H1 (cell line): ENCODE data around the gene MXD3. TPM values are rescaled to one million over a fixed set of nuclear protein-coding genes. Genes with fewer than 3 reads are reported as not detected.

ENCODE experiments used
- CTCF ChIA-PET: fragments of 300-600 bp; sonication (Branson Sonifier 250); formaldehyde crosslinking; loops from one replicate; lab custom pipeline; 2021; ENCODE audit not compliant: partially characterized antibody; lab: Charles Lee
- POLR2A ChIA-PET: fragments of 300-600 bp; sonication (Branson Sonifier 250); formaldehyde crosslinking; loops from one replicate; lab custom pipeline; 2021; ENCODE audit warnings: inconsistent platforms; ENCODE audit not compliant: partially characterized antibody; lab: Charles Lee
- DNase-seq, 2 experiments: peaks; one replicate each; pipeline versions ENCODE4 v3.0.0 to v3.0.0-alpha.2; 2010 to 2022; ENCODE audit warnings: low spot score in 2 of 2, low read depth in 1 of 2, mixed read lengths in 1 of 2
- FAIRE-seq: peaks from 2 replicates; lab custom pipeline; 2011; peaks lifted over from hg19 to GRCh38; lab: Jason Lieb, UNC
- H2AFZ ChIP-seq: 2 replicates; pipeline ENCODE4 v1.8.1; 2012; ENCODE audit warnings: low read length, inconsistent platforms
- H2AK5ac ChIP-seq: 2 replicates; pipeline ENCODE4 v1.6.1; 2013; ENCODE audit warnings: low read depth, low read length
- H2BK120ac ChIP-seq: replicated peaks from 2 replicates; pipeline ENCODE3; 2013; ENCODE audit warnings: low read depth, low read length, inconsistent platforms
- H2BK12ac ChIP-seq: 2 replicates; pipeline ENCODE4 v1.6.1; 2013; ENCODE audit warnings: low read depth, low read length
- H2BK15ac ChIP-seq: 2 replicates; pipeline ENCODE4 v1.6.1; 2013; ENCODE audit warnings: low read length
- H2BK20ac ChIP-seq: 2 replicates; pipeline ENCODE4 v1.6.1; 2013; ENCODE audit warnings: low read length
- H2BK5ac ChIP-seq: 2 replicates; pipeline ENCODE4 v1.6.1; 2013; ENCODE audit warnings: low read depth, low read length
- H3K14ac ChIP-seq: 2 replicates; pipeline ENCODE4 v1.6.1; 2013; ENCODE audit warnings: inconsistent platforms; ENCODE audit not compliant: insufficient read length
- H3K18ac ChIP-seq: 2 replicates; pipeline ENCODE4 v1.6.1; 2013; ENCODE audit warnings: low read length; ENCODE audit errors: extremely low read depth
- H3K23ac ChIP-seq: 2 replicates; pipeline ENCODE4 v1.6.1; 2013; ENCODE audit warnings: inconsistent platforms; ENCODE audit not compliant: insufficient read length
- H3K23me2 ChIP-seq: 2 replicates; pipeline ENCODE4 v1.6.1; 2013; ENCODE audit warnings: low read depth, low read length
- H3K27ac ChIP-seq: 2 replicates; pipeline ENCODE4 v1.6.1; 2011; ENCODE audit warnings: low read depth, low read length, inconsistent platforms
- H3K27me3 ChIP-seq, 4 experiments: replicated peaks in 1 of 4; 1 replicate in 1 of 4; 2 replicates in 3 of 4; pipeline versions ENCODE4 v1.6.1 to v1.8.1; 2011 to 2013; ENCODE audit warnings: low read length in 3 of 4, mild to moderate bottlenecking in 3 of 4, inconsistent platforms in 2 of 4, mixed read lengths in 2 of 4, moderate library complexity in 1 of 4; ENCODE audit not compliant: control insufficient read depth in 3 of 4, insufficient read depth in 3 of 4; ENCODE audit errors: extremely low read depth in 1 of 4
- H3K36me3 ChIP-seq, 4 experiments: 2 replicates each; pipeline versions ENCODE4 v1.6.1 to v1.8.1; 2011 to 2013; ENCODE audit warnings: mild to moderate bottlenecking in 4 of 4, low read length in 3 of 4, moderate library complexity in 2 of 4, control low read depth in 1 of 4, inconsistent platforms in 1 of 4; ENCODE audit not compliant: insufficient read depth in 4 of 4, control insufficient read depth in 2 of 4
- H3K4ac ChIP-seq: replicated peaks from 2 replicates; pipeline ENCODE3; 2013; ENCODE audit warnings: low read length, low read depth, mixed read lengths, inconsistent platforms; ENCODE audit not compliant: insufficient read length
- H3K4me1 ChIP-seq, 4 experiments: replicated peaks in 1 of 4; 1 replicate in 1 of 4; 2 replicates in 3 of 4; pipeline versions ENCODE4 v1.6.1 to v1.8.1; 2011 to 2013; ENCODE audit warnings: low read length in 3 of 4, inconsistent platforms in 2 of 4, mixed read lengths in 1 of 4; ENCODE audit not compliant: insufficient read depth in 4 of 4, control insufficient read depth in 3 of 4
- H3K4me2 ChIP-seq, 2 experiments: 2 replicates each; pipeline versions ENCODE4 v1.6.1 to v1.8.1; 2011 to 2013; ENCODE audit warnings: low read depth in 2 of 2, low read length in 2 of 2, control low read depth in 1 of 2, inconsistent platforms in 1 of 2, mild to moderate bottlenecking in 1 of 2; ENCODE audit not compliant: insufficient read depth in 1 of 2
- H3K4me3 ChIP-seq, 4 experiments: fragments of 200-600, 300-600 bp in 1 of 4; sonication (generic), shearing (Covaris generic), sonication (Bioruptor Twin) in 1 of 4; 2 replicates each; pipeline versions ENCODE4 v1.5.1 to v1.8.1; 2011 to 2016; ENCODE audit warnings: low read length in 4 of 4, low read depth in 3 of 4, control low read depth in 2 of 4, inconsistent platforms in 2 of 4, mild to moderate bottlenecking in 2 of 4, mixed read lengths in 1 of 4, moderate library complexity in 1 of 4; ENCODE audit not compliant: insufficient read depth in 2 of 4; ENCODE audit errors: extremely low read depth in 1 of 4
- H3K56ac ChIP-seq: replicated peaks from 2 replicates; pipeline ENCODE3; 2013; ENCODE audit warnings: low read depth, mild to moderate bottlenecking, mixed read lengths, low read length, inconsistent platforms; ENCODE audit not compliant: insufficient read length
- H3K79me1 ChIP-seq: 2 replicates; pipeline ENCODE4 v1.6.1; 2013; ENCODE audit warnings: low read depth, low read length, control low read depth
- H3K79me2 ChIP-seq, 2 experiments: 2 replicates each; pipeline versions ENCODE4 v1.6.1 to v1.8.1; 2012 to 2013; ENCODE audit warnings: low read length in 2 of 2, mild to moderate bottlenecking in 2 of 2, inconsistent platforms in 1 of 2; ENCODE audit not compliant: insufficient read depth in 2 of 2, control insufficient read depth in 1 of 2
- H3K9ac ChIP-seq, 4 experiments: replicated peaks in 1 of 4; 1 replicate in 1 of 4; 2 replicates in 3 of 4; pipeline versions ENCODE4 v1.6.1 to v1.8.1; 2011 to 2013; ENCODE audit warnings: low read depth in 3 of 4, low read length in 3 of 4, control low read depth in 2 of 4, mild to moderate bottlenecking in 2 of 4, moderate library complexity in 2 of 4, inconsistent platforms in 1 of 4; ENCODE audit errors: extremely low read depth in 1 of 4
- H3K9me3 ChIP-seq, 2 experiments: 2 replicates each; pipeline versions ENCODE4 v1.6.1 to v1.8.1; 2012 to 2013; ENCODE audit warnings: mild to moderate bottlenecking in 2 of 2, moderate library complexity in 2 of 2, control low read depth in 1 of 2, inconsistent platforms in 1 of 2, low read depth in 1 of 2, low read length in 1 of 2, mixed read lengths in 1 of 2; ENCODE audit not compliant: insufficient read depth in 2 of 2
- H4K20me1 ChIP-seq, 2 experiments: replicated peaks in 1 of 2; 2 replicates each; pipeline versions ENCODE3 to v1.8.1; 2011 to 2013; ENCODE audit warnings: inconsistent platforms in 2 of 2, low read length in 2 of 2, mild to moderate bottlenecking in 1 of 2; ENCODE audit not compliant: insufficient read depth in 2 of 2, control insufficient read depth in 1 of 2
- H4K5ac ChIP-seq: 2 replicates; pipeline ENCODE4 v1.6.1; 2013; ENCODE audit warnings: low read length, low read depth, mixed read lengths, inconsistent platforms; ENCODE audit not compliant: insufficient read length
- H4K8ac ChIP-seq: 2 replicates; pipeline ENCODE4 v1.8.0; 2013; ENCODE audit warnings: mild to moderate bottlenecking, moderate library complexity, low read length, inconsistent platforms; ENCODE audit not compliant: insufficient read depth; ENCODE audit errors: extremely low read depth
- H4K91ac ChIP-seq: replicated peaks from 2 replicates; pipeline ENCODE3; 2013; ENCODE audit warnings: low read length, mixed read lengths, inconsistent platforms; ENCODE audit not compliant: insufficient read length
- RFX5 ChIP-seq: IDR thresholded peaks from 2 replicates; pipeline ENCODE4 v1.6.1; 2011; ENCODE audit warnings: low read depth, low read length, improper control_type of control experiment, borderline replicate concordance
- WGBS, 2 experiments: shearing (Covaris generic) in 1 of 2; methylation state at CpG; one replicate each; pipeline versions ENCODE4 v1.1.6 to v1.1.7; 2013 to 2015; ENCODE audit warnings: low lambda C conversion rate in 2 of 2, mixed read lengths in 2 of 2, inconsistent platforms in 1 of 2, low coverage in 1 of 2, missing lambda C conversion rate in 1 of 2; ENCODE audit not compliant: insufficient replicate concordance in 2 of 2, insufficient coverage in 1 of 2, insufficient read length in 1 of 2; ENCODE audit errors: extremely low coverage in 1 of 2, missing lambda C conversion rate in 1 of 2; 5-methylcytosine and 5-hydroxymethylcytosine counted together
- polyA plus RNA-seq, 7 experiments: library from polyadenylated mRNA; depleted of rRNA in 3 of 7; stranded (reverse) in 5 of 7; unstranded in 2 of 7; fragments of >200 nt in 5 of 7; fragments of 200-250 nt in 2 of 7; gene quantifications; 1 replicate in 5 of 7; 2 replicates in 1 of 7; 4 replicates in 1 of 7; pipeline versions ENCODE4 v1.2.1 to v1.2.3, GENCODE V29; 2011 to 2013; ENCODE audit warnings: missing spikeins in 2 of 7, mixed read lengths in 2 of 7
- total RNA-seq: library from RNA; stranded (reverse); fragmentation: NEBNext Ultra II Directional; extraction: Animal tissue kit (Norgen Biotek cat#: 25700); gene quantifications from 2 replicates; pipeline ENCODE4 v1.2.1, GENCODE V29; 2021

The MXD3 gene
- total and polyA plus RNA-seq, 2 of the 8 experiments (the other 6 are each of a cell fraction or from before 2014, with no cell fraction given): 6.5 to 7.7 TPM

GRCh38 chr5:177358370-177358819 is 46.7 kb upstream of the MXD3 start:
- H3K23me2 ChIP-seq: peaks cover 2% of the 10 kb centered on the region; the same call in 1 of the 2 replicates
- no peak overlapping the region for H2BK12ac ChIP-seq
- H2AFZ ChIP-seq: no peak overlapping the region
- no peak overlapping the region for H3K56ac ChIP-seq
- TF ChIP-seq RFX5: no peak
- H3K27me3 ChIP-seq: peaks cover 0 to 8% (median 1%) of the 10 kb centered on the region in 4 experiments; a peak in 3 of 7 replicates
- H3K14ac ChIP-seq: no peak overlapping the region
- H3K4me2 ChIP-seq: no peak overlapping the region
- WGBS, 2 experiments: 92% methylated on average over 5 of the region's 5 CpGs; no CpG with 5 or more reads in 1 of the 2 experiments
- peak overlapping the region; percentile 63; the same call in 1 of the 2 replicates for H4K8ac ChIP-seq
- no peak overlapping the region for H3K27ac ChIP-seq
- H3K9ac ChIP-seq: no peak overlapping the region
- no peak overlapping the region for H2BK5ac ChIP-seq
- H2BK20ac ChIP-seq: no peak overlapping the region
- no peaks in the 10 kb centered on the region for H3K79me1 ChIP-seq
- ChIA-PET CTCF (interaction anchor here (1.1 to 11.2 kb wide), 5 partner anchors 10 to 45 kb away, joined by 3 to 142 read pairs (median 5); no protein-coding TSS in a partner anchor), POLR2A (interaction anchor here (0.8 to 1.7 kb wide), 4 partner anchors 14 to 97 kb away, joined by 3 to 4 read pairs (median 3); no protein-coding TSS in a partner anchor)
- H4K5ac ChIP-seq: no peak overlapping the region
- no peaks in the 10 kb centered on the region for H3K79me2 ChIP-seq
- H3K4me1 ChIP-seq: peaks cover 0 to 10% (median 6%) of the 10 kb centered on the region in 4 experiments; a peak in 6 of 7 replicates
- no peaks in the 10 kb centered on the region for H3K9me3 ChIP-seq
- no peak overlapping the region for H3K4me3 ChIP-seq
- DNase-seq: no peak
- no peak overlapping the region for H3K23ac ChIP-seq
- no peak for FAIRE-seq
- H3K18ac ChIP-seq: no peak overlapping the region
- no peak overlapping the region for H2BK15ac ChIP-seq
- no peak overlapping the region for H2AK5ac ChIP-seq
- H3K36me3 ChIP-seq: no peaks in the 10 kb centered on the region
- H2BK120ac ChIP-seq: no peak overlapping the region
- H4K91ac ChIP-seq: no peak overlapping the region
- no peak overlapping the region for H3K4ac ChIP-seq
- H4K20me1 ChIP-seq: no peaks in the 10 kb centered on the region
